Suprapubic skin (tissue), 4 donors: Measurements from ENCODE around the gene KAZN.

Experiments used
- POLR2A ChIP-seq, 2 donors: fragments of 450-650 bp; IDR thresholded peaks; one replicate each; pipeline ENCODE4 v1.6.1; 2017; ENCODE audit warnings: antibody characterized with exemption in 2 of 2, mild to moderate bottlenecking in 2 of 2, moderate library complexity in 2 of 2
- POLR2AphosphoS5 ChIP-seq, 3 donors: sonication (generic); formaldehyde crosslinking; IDR thresholded peaks; one replicate each; pipeline ENCODE4 v1.6.1; 2017; ENCODE audit warnings: antibody characterized with exemption in 3 of 3
- TF ChIP-seq, protein P1 (sequence below), 2 donors: fragments of 200-600 bp in 1 of 2; fragments of 450-650 bp in 1 of 2; sonication (generic) in 1 of 2; IDR thresholded peaks; one replicate each; pipeline ENCODE4 v1.5.1; 2016 to 2019; ENCODE audit warnings: antibody characterized with exemption in 2 of 2, mild to moderate bottlenecking in 1 of 2, moderate library complexity in 1 of 2

DNA sequence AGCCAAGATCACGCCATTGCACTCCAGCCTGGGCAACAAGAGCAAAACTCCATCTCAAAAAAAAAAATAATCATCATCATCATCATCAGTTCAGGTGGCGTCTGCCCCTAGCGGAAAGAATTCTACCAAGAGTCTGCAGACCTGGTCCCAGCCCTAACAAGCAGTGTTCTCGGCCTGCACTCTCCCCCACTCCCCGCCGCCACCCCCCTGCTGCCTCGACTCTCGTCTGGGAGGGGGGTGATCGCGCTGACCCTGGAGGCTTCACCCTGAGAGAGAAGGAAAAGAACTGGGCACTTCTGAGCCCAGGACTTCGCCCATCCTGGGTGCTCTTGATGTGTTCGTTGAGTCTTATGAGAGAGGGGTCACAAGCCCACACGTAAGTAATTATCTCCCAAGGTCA lies 394.9 kb downstream of the KAZN start:
- TF ChIP-seq, protein P1, sequence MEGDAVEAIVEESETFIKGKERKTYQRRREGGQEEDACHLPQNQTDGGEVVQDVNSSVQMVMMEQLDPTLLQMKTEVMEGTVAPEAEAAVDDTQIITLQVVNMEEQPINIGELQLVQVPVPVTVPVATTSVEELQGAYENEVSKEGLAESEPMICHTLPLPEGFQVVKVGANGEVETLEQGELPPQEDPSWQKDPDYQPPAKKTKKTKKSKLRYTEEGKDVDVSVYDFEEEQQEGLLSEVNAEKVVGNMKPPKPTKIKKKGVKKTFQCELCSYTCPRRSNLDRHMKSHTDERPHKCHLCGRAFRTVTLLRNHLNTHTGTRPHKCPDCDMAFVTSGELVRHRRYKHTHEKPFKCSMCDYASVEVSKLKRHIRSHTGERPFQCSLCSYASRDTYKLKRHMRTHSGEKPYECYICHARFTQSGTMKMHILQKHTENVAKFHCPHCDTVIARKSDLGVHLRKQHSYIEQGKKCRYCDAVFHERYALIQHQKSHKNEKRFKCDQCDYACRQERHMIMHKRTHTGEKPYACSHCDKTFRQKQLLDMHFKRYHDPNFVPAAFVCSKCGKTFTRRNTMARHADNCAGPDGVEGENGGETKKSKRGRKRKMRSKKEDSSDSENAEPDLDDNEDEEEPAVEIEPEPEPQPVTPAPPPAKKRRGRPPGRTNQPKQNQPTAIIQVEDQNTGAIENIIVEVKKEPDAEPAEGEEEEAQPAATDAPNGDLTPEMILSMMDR (IDR thresholded peaks at IDR 0.05): no peak
- TF ChIP-seq POLR2AphosphoS5 (IDR thresholded peaks at IDR 0.05) (no peak), POLR2A (IDR thresholded peaks at IDR 0.05) (no peak)
